Loucy (cell line): ENCODE measurements around the gene TMEM169.

Experiments used
- H2AFZ ChIP-seq: fragments of 200-600 bp; sonication (generic); 2 replicates; pipeline ENCODE4 v1.6.0; 2016; ENCODE audit warnings: antibody characterized with exemption, mild to moderate bottlenecking, low read length, moderate library complexity
- H3F3A ChIP-seq: fragments of 200-600 bp; 2 replicates; pipeline ENCODE4 v1.6.0; 2016; ENCODE audit warnings: antibody characterized with exemption, low read depth, mild to moderate bottlenecking
- H3K27me3 ChIP-seq: fragments of 200-600 bp; sonication (generic); 2 replicates; pipeline ENCODE4 v1.6.1; 2014; ENCODE audit warnings: low read length, mild to moderate bottlenecking; ENCODE audit not compliant: insufficient read depth, poor library complexity, severe bottlenecking
- H3K36me3 ChIP-seq: fragments of 200-600 bp; sonication (generic); 2 replicates; pipeline ENCODE4 v1.6.1; 2016; ENCODE audit warnings: low read length; ENCODE audit not compliant: insufficient read depth
- H3K4me1 ChIP-seq: fragments of 200-600 bp; sonication (generic); 2 replicates; pipeline ENCODE4 v1.5.1; 2014; ENCODE audit warnings: low read length, mild to moderate bottlenecking; ENCODE audit not compliant: insufficient read depth, poor library complexity, severe bottlenecking
- H3K4me2 ChIP-seq: fragments of 200-600 bp; sonication (generic); 2 replicates; pipeline ENCODE4 v1.6.0; 2014; ENCODE audit warnings: antibody characterized with exemption, low read length, low read depth, mild to moderate bottlenecking; ENCODE audit not compliant: poor library complexity, severe bottlenecking
- H3K4me3 ChIP-seq: fragments of 200-600 bp; sonication (generic); 2 replicates; pipeline ENCODE4 v1.5.1; 2014; ENCODE audit warnings: low read length, mild to moderate bottlenecking, mixed read lengths; ENCODE audit not compliant: poor library complexity, severe bottlenecking
- H3K79me2 ChIP-seq: fragments of 200-600 bp; sonication (generic); 2 replicates; pipeline ENCODE4 v1.6.1; 2014; ENCODE audit warnings: low read length; ENCODE audit not compliant: insufficient read depth
- H3K9ac ChIP-seq: fragments of 200-600 bp; sonication (generic); 2 replicates; pipeline ENCODE4 v1.6.0; 2014; ENCODE audit warnings: mild to moderate bottlenecking, low read depth, low read length, moderate library complexity; ENCODE audit not compliant: poor library complexity, severe bottlenecking
- H3K9me2 ChIP-seq: fragments of 200-600 bp; sonication (generic); replicated peaks from 2 replicates; pipeline ENCODE4 v1.6.1; 2016; ENCODE audit warnings: low read depth, low read length, mixed read lengths
- H3K9me3 ChIP-seq: fragments of 200-600 bp; sonication (generic); 2 replicates; pipeline ENCODE4 v1.6.1; 2014; ENCODE audit warnings: mild to moderate bottlenecking, antibody characterized with exemption, low read length, low read depth; ENCODE audit not compliant: insufficient read depth
- H4K20me1 ChIP-seq: fragments of 200-600 bp; sonication (generic); 2 replicates; pipeline ENCODE4 v1.6.0; 2014; ENCODE audit warnings: antibody characterized with exemption, low read length, mild to moderate bottlenecking; ENCODE audit not compliant: insufficient read depth, poor library complexity, severe bottlenecking
- CTCF ChIP-seq: fragments of 200-600 bp; sonication (generic); conservative IDR thresholded peaks from 2 replicates; pipeline ENCODE4 v1.5.1; 2014; ENCODE audit warnings: mild to moderate bottlenecking, antibody characterized with exemption, low read length
- EZH2phosphoT487 ChIP-seq: fragments of 200-600 bp; IDR thresholded peaks from 2 replicates; pipeline ENCODE4 v1.6.1; 2018; ENCODE audit warnings: antibody characterized with exemption, mild to moderate bottlenecking, moderate library complexity, borderline replicate concordance

Gene TMEM169

GRCh38 chr2:216144372-216144771 lies 62.7 kb downstream of the TMEM169 start:
- Histone ChIP-seq H3K9ac (no peak overlapping the region), H3K36me3 (peaks cover 99% of the 10 kb centered on the region)

GRCh38 chr2:216144857-216145256 lies 63.1 kb downstream of the TMEM169 start:
- H3K36me3 ChIP-seq: peaks cover 99% of the 10 kb centered on the region
- peaks cover 18% of the 10 kb centered on the region for H4K20me1 ChIP-seq
- H3K27me3 ChIP-seq: no peaks in the 10 kb centered on the region
- H3F3A ChIP-seq: no peaks in the 10 kb centered on the region
- H3K4me1 ChIP-seq: no peaks in the 10 kb centered on the region
- no peak for TF ChIP-seq CTCF
- no peak for TF ChIP-seq EZH2phosphoT487
- H3K9me2 ChIP-seq: no peaks in the 10 kb centered on the region
- H2AFZ ChIP-seq: no peak overlapping the region
- no peak overlapping the region for H3K4me3 ChIP-seq
- no peak overlapping the region for H3K4me2 ChIP-seq
- H3K9ac ChIP-seq: no peak overlapping the region
- H3K79me2 ChIP-seq: peaks cover 18% of the 10 kb centered on the region; the same call in 1 of the 2 replicates
- no peaks in the 10 kb centered on the region for H3K9me3 ChIP-seq

More at GRCh38 chr2:216144372-216144771, 62.7 kb downstream of the TMEM169 start:
- no peaks in the 10 kb centered on the region for H3F3A ChIP-seq
- no peak overlapping the region for H3K4me3 ChIP-seq
- no peaks in the 10 kb centered on the region for H3K9me3 ChIP-seq
- H4K20me1 ChIP-seq: peaks cover 18% of the 10 kb centered on the region
- no peaks in the 10 kb centered on the region for H3K4me1 ChIP-seq
- H3K9me2 ChIP-seq: no peaks in the 10 kb centered on the region
- TF ChIP-seq CTCF (no peak), EZH2phosphoT487 (no peak)
- H3K79me2 ChIP-seq: peaks cover 20% of the 10 kb centered on the region; the same call in 1 of the 2 replicates
- no peak overlapping the region for H3K4me2 ChIP-seq
- H2AFZ ChIP-seq: no peak overlapping the region
- H3K27me3 ChIP-seq: no peaks in the 10 kb centered on the region

- H3F3A ChIP-seq: no peaks in the 10 kb centered on the region
- no peaks in the 10 kb centered on the region for H3K9me2 ChIP-seq
- no peaks in the 10 kb centered on the region for H3K9me3 ChIP-seq
- no peaks in the 10 kb centered on the region for H3K4me1 ChIP-seq
- no peak overlapping the region for H2AFZ ChIP-seq
- H3K27me3 ChIP-seq: no peaks in the 10 kb centered on the region
- no peak overlapping the region for H3K4me3 ChIP-seq
- H3K79me2 ChIP-seq: peaks cover 25% of the 10 kb centered on the region; the same call in 1 of the 2 replicates
- H4K20me1 ChIP-seq: peaks cover 13% of the 10 kb centered on the region
- no peak overlapping the region for H3K9ac ChIP-seq
- peaks cover 98% of the 10 kb centered on the region for H3K36me3 ChIP-seq
- H3K4me2 ChIP-seq: no peak overlapping the region
- no peak for TF ChIP-seq CTCF
- no peak for TF ChIP-seq EZH2phosphoT487
Measured at GRCh38 chr2:216146573-216146972, 64.9 kb downstream of the TMEM169 start.
